ENCODE measurements around the gene SNRNP70. TPM values are rescaled to one million over a fixed set of nuclear protein-coding genes. Genes with fewer than 3 reads are reported as not detected.
"Not testable (repeated sequence)": the region's sequence is repeated elsewhere in the genome, so short reads cannot be mapped to it uniquely, and the experiment has no call there.

The SNRNP70 gene
- total RNA-seq, 2 donors from 2014 or later = 185 to 346 TPM

DNA sequence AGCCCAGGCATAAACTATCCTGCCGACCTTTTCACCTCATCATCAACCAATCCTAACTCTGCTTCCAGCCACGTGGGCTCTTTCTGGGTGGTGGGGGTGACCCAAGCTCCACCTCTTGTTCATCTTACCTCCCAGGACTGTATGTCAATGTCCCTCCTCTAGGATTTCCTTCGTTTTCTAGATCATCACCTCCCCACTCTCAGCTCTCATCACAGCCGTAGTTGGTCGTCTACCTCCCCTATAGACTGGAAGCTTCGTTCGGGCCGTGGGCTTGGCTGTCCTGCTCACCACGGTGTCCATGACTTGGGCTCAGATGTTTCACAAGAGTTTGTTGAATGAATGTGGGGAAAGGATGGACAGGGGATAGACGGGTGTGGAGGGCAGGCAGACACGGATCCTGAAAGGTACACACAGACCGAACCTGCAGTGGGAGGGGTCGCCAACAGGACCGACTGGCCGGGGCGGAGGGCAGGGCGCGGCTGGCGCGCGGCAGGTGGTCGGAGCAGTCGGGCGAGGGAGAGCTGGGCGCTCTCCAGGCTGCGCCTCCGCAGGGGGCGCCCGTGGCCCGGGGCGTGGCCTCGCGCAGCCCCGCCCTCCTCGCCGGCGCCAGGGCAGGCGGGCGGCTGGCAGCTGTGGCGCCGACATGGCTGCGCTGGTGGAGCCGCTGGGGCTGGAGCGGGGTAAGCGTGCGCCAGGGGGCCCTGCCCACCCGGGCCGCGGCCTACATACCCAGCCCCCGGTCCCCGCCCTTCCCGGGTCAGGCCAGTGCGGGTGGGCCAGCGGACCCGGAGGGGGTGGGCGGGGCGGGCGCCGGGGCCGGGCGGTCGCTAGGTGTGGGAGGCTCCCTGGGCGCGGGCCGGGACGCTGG, 28.7 kb downstream of the SNRNP70 start, which contains the start of gene LIN7B:
TSS of gene LIN7B (plus strand) at position 609 of the 868 bp plus-strand sequence. CDS start at position 644, 35 bp downstream.
- DNase-seq (ENCODE audit: low spot score) (peak; percentile 81), ATAC-seq (peak; percentile 79 to 83)
- Mint-ChIP-seq H3K4me1 (ENCODE audit: low read depth in 2 of 2) (peaks cover 21 to 29% of the 10 kb centered on the region in 2 donors), H3K36me3 (peaks cover 4% of the 10 kb centered on the region), H3K27me3 (no peaks in the 10 kb centered on the region), H3K27ac (peak within 1 kb of the TSS; percentile 4 to 17), H3K9me3 (no peaks in the 10 kb centered on the region), H3K4me3 (peak within 1 kb of the TSS; percentile 84)

DNA sequence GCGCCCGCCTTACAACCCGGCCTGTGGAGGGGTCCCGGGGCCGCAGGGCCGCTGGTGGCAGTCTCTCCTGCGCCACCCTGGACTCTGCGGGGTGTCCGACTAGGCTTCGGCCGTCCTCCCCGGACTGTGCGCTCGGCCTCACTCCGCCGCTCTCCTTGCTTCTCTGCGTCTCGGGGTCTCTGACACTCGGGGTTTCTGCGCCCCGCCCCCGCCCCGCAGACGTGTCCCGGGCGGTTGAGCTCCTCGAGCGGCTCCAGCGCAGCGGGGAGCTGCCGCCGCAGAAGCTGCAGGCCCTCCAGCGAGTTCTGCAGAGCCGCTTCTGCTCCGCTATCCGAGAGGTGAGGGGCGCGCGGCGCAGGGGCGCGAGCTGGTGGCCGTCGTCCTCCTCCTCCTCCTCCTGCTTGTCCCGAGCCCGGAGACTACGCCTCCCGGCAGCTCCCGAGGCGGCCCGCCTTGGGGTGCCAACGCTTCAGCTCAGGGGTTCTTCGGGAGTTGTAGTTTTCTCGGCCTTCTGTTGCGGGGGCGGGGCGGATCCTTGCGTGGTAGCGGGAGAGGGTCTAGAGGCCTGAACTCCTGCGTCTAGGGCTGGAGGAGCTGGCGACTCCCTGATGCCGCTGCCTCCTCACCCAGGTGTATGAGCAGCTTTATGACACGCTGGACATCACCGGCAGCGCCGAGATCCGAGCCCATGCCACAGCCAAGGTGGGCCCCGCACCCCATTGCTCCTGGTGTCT, 29.5 kb downstream of the SNRNP70 start:
- ATAC-seq (no peak), DNase-seq (ENCODE audit: low spot score) (no peak)
- H3K36me3 Mint-ChIP-seq = no peaks in the 10 kb centered on the region
- H3K9me3 Mint-ChIP-seq = no peaks in the 10 kb centered on the region
- H3K4me1 Mint-ChIP-seq (ENCODE audit: low read depth in 2 of 2) = peaks cover 20 to 29% of the 10 kb centered on the region in 2 donors
- H3K27ac Mint-ChIP-seq = no peak overlapping the region
- H3K4me3 Mint-ChIP-seq = peak overlapping the region; percentile 83
- no peaks in the 10 kb centered on the region for H3K27me3 Mint-ChIP-seq

DNA sequence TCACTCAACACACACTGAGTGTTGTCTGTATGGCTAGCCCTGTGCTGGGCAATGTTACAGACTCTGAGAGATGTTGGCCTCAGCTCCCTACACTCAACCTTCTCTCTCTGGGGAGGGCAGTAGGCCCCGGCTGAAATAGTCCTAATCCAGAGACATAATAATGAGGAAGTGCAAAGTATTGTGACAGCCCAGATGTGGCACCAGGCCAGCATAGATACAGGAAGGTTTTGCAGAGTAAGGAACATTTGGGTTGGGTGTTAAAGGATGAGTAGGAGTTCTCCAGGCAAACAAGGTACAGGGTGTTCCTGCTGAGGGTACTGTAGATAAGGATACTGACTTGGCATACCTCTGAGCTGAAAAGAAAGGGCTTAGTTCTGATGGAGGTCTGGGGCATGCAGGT, 31.3 kb downstream of the SNRNP70 start:
- peak overlapping the region in 1 of 2 donors; percentile 72 for H3K27ac Mint-ChIP-seq
- H3K4me1 Mint-ChIP-seq (ENCODE audit: low read depth in 2 of 2) = peaks cover 28 to 37% of the 10 kb centered on the region in 2 donors
- H3K27me3 Mint-ChIP-seq = peaks cover 8 to 10% of the 10 kb centered on the region in 2 donors
- no peaks in the 10 kb centered on the region for H3K9me3 Mint-ChIP-seq
- no peak for DNase-seq (ENCODE audit: low spot score)
- peak overlapping the region; percentile 91 for H3K4me3 Mint-ChIP-seq
- H3K36me3 Mint-ChIP-seq = no peaks in the 10 kb centered on the region
- no peak for ATAC-seq

DNA sequence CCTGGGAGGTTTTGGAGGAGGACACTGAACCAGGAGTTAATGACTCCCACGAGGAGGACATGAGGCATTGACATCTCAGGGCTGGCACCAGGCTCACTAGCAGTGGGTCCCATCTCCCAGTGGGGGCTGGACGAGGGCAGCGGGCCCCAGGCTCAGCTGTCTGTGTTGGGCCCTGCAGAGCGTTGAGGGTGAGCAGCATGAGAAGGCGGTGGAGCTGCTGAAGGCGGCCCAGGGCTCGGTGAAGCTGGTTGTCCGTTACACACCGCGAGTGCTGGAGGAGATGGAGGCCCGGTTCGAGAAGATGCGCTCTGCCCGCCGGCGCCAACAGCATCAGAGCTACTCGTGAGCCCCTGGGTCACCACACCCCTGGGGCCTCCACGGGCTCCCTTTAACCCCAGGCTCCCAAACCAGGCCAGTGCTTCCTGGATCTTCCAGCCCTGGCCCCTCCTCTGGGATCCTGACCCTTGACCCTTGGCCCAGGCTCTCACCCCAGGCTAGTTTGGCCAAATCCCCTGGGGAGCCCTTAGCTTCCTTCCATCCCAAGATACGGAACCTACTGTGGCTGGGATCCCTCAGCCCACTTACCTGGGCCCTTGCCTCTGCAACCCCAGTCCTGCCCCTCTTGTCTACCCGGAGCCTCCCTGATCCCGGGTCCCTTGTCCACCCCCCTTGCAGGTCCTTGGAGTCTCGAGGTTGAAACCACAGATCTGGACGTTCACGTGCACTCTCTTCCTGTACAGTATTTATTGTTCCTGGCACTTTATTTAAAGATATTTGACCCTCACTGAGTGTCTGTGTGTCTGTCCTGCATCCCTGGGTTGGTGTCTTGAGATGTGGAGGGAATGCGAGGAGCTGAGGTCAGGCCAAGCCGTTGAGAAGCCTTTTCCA, 32.7 kb downstream of the SNRNP70 start:
- Mint-ChIP-seq H3K27ac (peak overlapping the region; percentile 86 to 94), H3K36me3 (no peaks in the 10 kb centered on the region), H3K4me3 (peak overlapping the region; percentile 91), H3K4me1 (ENCODE audit: low read depth in 2 of 2) (peaks cover 28 to 37% of the 10 kb centered on the region in 2 donors), H3K27me3 (peaks cover 10 to 11% of the 10 kb centered on the region in 2 donors), H3K9me3 (no peaks in the 10 kb centered on the region)
- ATAC-seq (no peak), DNase-seq (ENCODE audit: low spot score) (no peak)

DNA sequence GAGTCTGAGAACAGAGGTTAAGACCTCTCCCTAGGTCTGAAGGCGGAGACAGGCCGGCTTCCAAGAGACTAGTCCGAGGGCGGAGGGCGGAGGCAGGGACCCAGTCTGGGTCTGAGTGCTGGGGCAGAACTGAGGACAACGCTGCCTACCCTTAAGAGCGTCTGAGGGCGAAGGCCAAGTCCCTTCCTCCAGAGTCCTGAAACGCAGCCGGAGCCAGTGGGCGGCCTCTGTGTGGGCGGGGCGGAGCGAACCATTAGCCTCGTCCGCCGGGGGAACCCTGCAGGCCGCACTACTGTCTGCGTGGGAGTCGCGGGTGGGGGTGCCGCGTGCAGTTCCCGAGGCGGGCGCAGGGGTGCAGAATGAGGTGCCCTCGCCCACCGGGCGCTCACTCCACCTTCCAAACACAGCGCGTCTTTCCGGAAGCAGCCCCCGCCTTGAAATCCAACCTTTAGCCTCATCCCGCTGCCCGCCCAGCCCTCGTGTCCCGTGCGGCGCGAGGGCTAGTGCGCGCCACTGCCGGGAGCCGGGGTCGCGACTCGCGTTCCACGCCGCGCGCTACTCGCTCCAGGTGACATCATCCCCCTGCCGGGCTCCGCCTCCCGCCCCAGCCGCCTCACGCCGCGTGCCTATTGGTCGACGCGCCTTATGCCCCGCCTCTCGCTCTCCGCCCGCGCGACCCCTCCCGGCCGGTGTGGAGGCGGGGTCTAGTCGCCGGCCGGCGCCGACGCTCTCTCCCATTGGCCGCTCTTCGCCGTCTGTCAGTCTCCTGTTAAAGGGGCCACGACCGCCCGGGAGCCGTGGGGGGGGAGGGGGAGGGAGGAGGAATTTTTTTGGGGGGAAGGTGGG, 33.5 kb downstream of the SNRNP70 start, which contains the start of gene C19orf73:
TSS of gene C19orf73 (minus strand) at position 579 of the 846 bp plus-strand sequence. CDS start at position 458, 121 bp downstream.
- DNase-seq (ENCODE audit: low spot score) (peak; percentile 97), ATAC-seq (peak; percentile 89 to 93)
- Mint-ChIP-seq H3K27ac (peak within 1 kb of the TSS; percentile 86 to 94), H3K4me3 (peak within 1 kb of the TSS; percentile 91), H3K27me3 (peaks cover 10 to 11% of the 10 kb centered on the region in 2 donors), H3K9me3 (no peaks in the 10 kb centered on the region), H3K4me1 (ENCODE audit: low read depth in 2 of 2) (peaks cover 25 to 29% of the 10 kb centered on the region in 2 donors), H3K36me3 (no peaks in the 10 kb centered on the region)

DNA sequence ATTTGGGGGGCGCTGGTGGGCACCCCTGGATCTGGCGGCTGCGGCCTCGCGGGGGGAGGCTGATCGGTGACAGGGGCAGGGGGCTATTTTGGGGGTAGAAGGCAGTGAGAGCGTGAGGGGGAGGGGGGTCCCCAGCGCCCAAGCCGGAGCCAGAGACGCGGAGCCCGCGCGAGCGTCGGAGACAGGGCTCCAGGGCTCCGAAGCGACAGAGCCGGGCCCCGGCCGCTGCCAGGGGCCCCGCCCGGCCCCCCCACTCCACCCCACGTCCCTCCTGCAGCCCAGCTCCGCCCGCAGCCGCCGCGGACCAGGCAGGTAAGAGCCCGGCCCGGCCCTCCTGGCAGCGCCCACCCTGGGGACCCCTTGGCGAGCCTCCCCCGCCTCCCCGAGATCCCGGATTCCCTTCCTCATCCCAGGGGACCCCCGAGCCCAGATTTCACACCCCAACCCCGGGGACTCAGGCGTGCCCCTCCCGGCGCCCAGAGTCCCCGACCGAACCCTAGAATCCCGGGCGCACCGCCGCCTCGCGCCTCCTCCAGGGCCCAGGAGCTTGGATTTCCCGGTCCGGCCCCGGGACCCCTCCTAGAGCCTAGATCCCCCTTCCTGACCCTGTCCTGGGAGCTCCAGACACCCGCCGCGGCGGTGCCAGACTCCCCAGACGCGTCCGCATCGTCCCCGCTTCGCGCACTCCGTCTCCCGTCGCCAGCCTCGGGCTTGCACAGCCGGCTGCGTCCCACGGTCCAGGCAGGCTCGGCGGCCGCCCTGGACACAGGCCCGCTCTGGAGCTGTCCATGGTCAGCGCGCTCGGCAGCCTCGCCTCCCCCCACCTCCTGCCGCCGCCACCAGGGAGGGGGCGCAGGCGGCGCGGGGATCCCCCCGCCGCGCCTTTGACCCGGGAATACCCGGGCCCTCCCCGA, 34.4 kb downstream of the SNRNP70 start, which contains the start of gene PPFIA3:
TSS of gene PPFIA3 (plus strand) at position 134 of the 914 bp plus-strand sequence. CDS start 8,330 bp downstream, outside the sequence.
- H3K4me3 Mint-ChIP-seq = peak within 1 kb of the TSS; percentile 91
- H3K4me1 Mint-ChIP-seq (ENCODE audit: low read depth in 2 of 2) = peaks cover 22 to 27% of the 10 kb centered on the region in 2 donors
- DNase-seq (ENCODE audit: low spot score) (peak; percentile 67), ATAC-seq (no peak)
- no peaks in the 10 kb centered on the region for H3K9me3 Mint-ChIP-seq
- peaks cover 10 to 11% of the 10 kb centered on the region in 2 donors for H3K27me3 Mint-ChIP-seq
- peak within 1 kb of the TSS; percentile 86 to 94 for H3K27ac Mint-ChIP-seq
- H3K36me3 Mint-ChIP-seq = no peaks in the 10 kb centered on the region

DNA sequence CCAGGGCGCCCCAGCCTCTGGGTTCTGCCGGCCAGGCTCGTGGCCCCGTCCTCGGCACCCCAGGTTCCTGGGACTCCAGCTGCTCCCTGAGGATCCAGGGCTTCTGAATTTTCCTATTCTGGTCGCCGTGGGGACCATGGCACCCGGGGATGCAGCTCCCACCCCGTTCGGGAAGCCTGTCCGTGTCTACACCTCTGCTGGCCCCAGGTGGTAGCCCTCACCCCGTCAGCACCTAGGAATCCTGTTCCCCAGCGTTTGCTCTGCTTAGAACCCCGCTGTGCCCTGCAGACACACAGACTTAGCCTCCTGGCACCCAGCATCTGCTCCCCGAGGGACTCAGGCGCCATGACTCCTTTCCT, 35.1 kb downstream of the SNRNP70 start:
- DNase-seq (ENCODE audit: low spot score) (no peak), ATAC-seq (no peak)
- Mint-ChIP-seq H3K9me3 (no peaks in the 10 kb centered on the region), H3K4me3 (peak overlapping the region; percentile 72), H3K27me3 (peaks cover 10 to 11% of the 10 kb centered on the region in 2 donors), H3K27ac (no peak overlapping the region), H3K4me1 (ENCODE audit: low read depth in 2 of 2) (peaks cover 22 to 23% of the 10 kb centered on the region in 2 donors), H3K36me3 (no peaks in the 10 kb centered on the region)

DNA sequence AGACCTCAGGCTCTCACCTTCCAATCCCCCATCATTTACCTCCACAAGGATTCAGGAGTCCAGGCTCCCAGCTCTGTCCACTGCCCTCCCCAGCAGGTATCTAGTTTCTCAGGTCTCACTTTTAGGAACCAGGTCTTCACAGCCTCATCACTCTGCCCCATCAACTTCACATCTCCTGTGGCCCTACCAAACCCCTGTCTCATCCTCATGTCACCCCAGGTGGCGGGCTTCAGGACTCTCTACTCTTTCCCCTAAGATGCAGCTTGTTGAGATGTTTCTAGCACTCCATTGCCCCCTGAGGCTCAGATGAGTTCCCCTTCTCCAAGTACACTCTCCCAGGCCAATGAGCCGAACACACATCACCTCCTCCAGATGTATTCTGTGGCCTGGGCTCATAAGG, 35.6 kb downstream of the SNRNP70 start:
- H3K27ac Mint-ChIP-seq = no peak overlapping the region
- peaks cover 21 to 22% of the 10 kb centered on the region in 2 donors for H3K4me1 Mint-ChIP-seq (ENCODE audit: low read depth in 2 of 2)
- H3K27me3 Mint-ChIP-seq = peaks cover 10 to 11% of the 10 kb centered on the region in 2 donors
- ATAC-seq = no peak
- no peaks in the 10 kb centered on the region for H3K9me3 Mint-ChIP-seq
- DNase-seq (ENCODE audit: low spot score) = no peak
- H3K4me3 Mint-ChIP-seq = peak overlapping the region; percentile 72
- no peaks in the 10 kb centered on the region for H3K36me3 Mint-ChIP-seq

DNA sequence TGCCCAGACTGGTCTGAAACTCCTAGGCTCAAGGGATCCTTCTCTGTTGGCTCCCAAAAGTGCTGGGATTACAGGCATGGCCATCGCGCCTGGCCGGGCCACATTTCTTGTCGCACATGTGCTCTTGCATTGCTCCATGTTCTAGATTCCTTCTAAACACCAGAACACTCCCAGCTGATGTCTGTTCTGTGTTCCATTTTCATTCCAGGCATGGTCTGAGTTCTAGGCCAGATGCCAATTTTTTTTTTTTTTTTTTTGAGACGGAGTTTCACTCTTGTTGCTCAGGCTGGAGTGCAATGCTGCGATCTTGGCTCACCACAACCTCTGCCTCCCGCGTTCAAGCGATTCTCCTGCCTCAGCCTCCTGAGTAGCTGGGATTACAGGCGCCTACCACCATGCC, 36.6 kb downstream of the SNRNP70 start:
- not testable (repeated sequence) for ATAC-seq; DNase-seq (ENCODE audit: low spot score); H3K9me3 Mint-ChIP-seq; H3K36me3 Mint-ChIP-seq; H3K4me3 Mint-ChIP-seq; H3K27ac Mint-ChIP-seq
- H3K4me1 Mint-ChIP-seq (ENCODE audit: low read depth in 2 of 2) = peaks cover 21 to 22% of the 10 kb centered on the region in 2 donors
- peaks cover 10 to 11% of the 10 kb centered on the region in 2 donors for H3K27me3 Mint-ChIP-seq

DNA sequence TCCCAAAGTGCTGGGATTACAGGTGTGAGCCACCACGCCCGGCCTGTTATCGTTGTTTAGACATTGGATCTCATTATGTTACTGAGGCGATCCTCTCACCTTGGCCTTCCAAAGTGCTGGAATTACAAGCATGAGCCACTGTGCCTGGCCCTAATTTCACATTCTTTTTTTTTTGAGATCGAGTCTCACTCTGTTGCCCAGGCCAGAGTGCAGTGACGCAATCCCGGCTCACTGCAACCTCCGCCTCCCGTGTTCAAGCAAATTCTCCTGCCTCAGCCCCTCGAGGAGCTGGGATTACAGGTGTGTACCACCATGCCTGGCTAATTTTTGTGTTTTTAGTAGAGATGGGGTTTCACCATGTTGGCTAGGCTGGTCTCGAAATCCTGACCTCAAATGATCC, 38.0 kb downstream of the SNRNP70 start:
- DNase-seq (ENCODE audit: low spot score); ATAC-seq; H3K9me3 Mint-ChIP-seq; H3K36me3 Mint-ChIP-seq; H3K4me3 Mint-ChIP-seq; H3K27ac Mint-ChIP-seq: not testable (repeated sequence)
- peaks cover 10 to 11% of the 10 kb centered on the region in 2 donors for H3K27me3 Mint-ChIP-seq
- H3K4me1 Mint-ChIP-seq (ENCODE audit: low read depth in 2 of 2) = peaks cover 17 to 19% of the 10 kb centered on the region in 2 donors

DNA sequence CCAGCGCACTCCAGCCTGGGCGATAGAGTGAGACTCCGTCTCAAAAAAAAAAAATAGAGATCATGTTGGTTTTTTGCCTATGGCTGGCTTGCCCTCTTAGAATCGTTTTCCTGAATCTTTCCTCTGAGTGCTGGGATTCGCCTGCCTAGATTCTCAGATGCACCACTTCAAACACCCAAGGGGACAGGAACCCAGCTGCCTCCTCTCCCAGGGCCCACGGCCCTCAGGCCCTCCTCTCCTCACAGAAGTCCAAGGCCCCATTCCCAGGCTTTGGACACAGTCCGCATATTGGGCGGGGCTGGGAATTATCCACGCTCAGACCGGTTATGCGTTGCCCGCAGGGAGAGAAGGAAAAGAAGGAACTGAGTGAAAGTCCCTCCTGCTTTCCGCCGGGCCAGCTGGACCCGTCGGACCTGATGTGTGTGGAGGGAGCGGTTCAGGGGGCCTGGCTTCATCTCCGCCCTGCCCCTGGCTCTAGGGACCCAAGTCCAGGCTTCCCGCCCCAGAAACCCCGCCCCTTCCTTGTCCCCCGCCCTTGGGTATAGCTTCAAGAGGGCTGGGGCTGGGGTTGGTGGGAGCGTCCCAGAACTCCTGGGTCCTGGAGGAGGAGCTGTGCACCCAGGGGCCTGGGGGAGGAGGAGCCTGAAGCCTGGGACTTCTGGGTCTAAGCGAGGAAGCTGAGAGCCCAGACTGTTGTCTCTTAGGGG, 39.9 kb downstream of the SNRNP70 start:
- peaks cover 10 to 11% of the 10 kb centered on the region in 2 donors for H3K27me3 Mint-ChIP-seq
- peaks cover 24 to 28% of the 10 kb centered on the region in 2 donors for H3K4me1 Mint-ChIP-seq (ENCODE audit: low read depth in 2 of 2)
- H3K4me3 Mint-ChIP-seq = no peak overlapping the region
- H3K27ac Mint-ChIP-seq = no peak overlapping the region
- DNase-seq (ENCODE audit: low spot score) (no peak), ATAC-seq (no peak)
- H3K9me3 Mint-ChIP-seq = no peaks in the 10 kb centered on the region
- H3K36me3 Mint-ChIP-seq = no peaks in the 10 kb centered on the region
